KMS-11 (cell line): ENCODE data around the gene ADGRV1.
A peak's percentile ranks its signal among the peaks of the same experiment; 100 is the strongest.
"Not testable (repeated sequence)": the region's sequence is repeated elsewhere in the genome, so short reads cannot be mapped to it uniquely, and the experiment has no call there.

Experiments used
- H2AFZ ChIP-seq: fragments of 200-600 bp; sonication (generic); 2 replicates; pipeline ENCODE4 v1.6.1; 2016; ENCODE audit warnings: antibody characterized with exemption, mixed run types, low read depth
- H3K27ac ChIP-seq: fragments of 200-600 bp; sonication (generic); 2 replicates; pipeline ENCODE4 v1.6.1; 2016; ENCODE audit warnings: mild to moderate bottlenecking, mixed run types
- H3K27me3 ChIP-seq: fragments of 200-600 bp; sonication (generic); 2 replicates; pipeline ENCODE4 v1.6.1; 2017; ENCODE audit warnings: mild to moderate bottlenecking, low read depth, mixed run types, moderate library complexity; ENCODE audit not compliant: insufficient read depth
- H3K36me3 ChIP-seq: fragments of 200-600 bp; sonication (generic); 2 replicates; pipeline ENCODE4 v1.6.1; 2017; ENCODE audit warnings: mild to moderate bottlenecking, mixed run types; ENCODE audit not compliant: insufficient read depth
- H3K4me1 ChIP-seq: fragments of 200-600 bp; sonication (generic); 2 replicates; pipeline ENCODE4 v1.6.1; 2016; ENCODE audit warnings: mild to moderate bottlenecking, low read depth, mixed run types; ENCODE audit not compliant: poor library complexity, severe bottlenecking
- H3K4me2 ChIP-seq: fragments of 200-600 bp; sonication (generic); 2 replicates; pipeline ENCODE4 v1.7.0; 2016; ENCODE audit warnings: mild to moderate bottlenecking, mixed run types
- H3K4me3 ChIP-seq: fragments of 200-600 bp; sonication (generic); IDR thresholded peaks from 2 replicates; pipeline ENCODE4 v1.6.1; 2017; ENCODE audit warnings: low read depth, low read length, mixed read lengths; ENCODE audit not compliant: insufficient read depth
- H3K79me2 ChIP-seq: fragments of 200-600 bp; sonication (generic); 2 replicates; pipeline ENCODE4 v1.6.1; 2016; ENCODE audit warnings: low read depth, mixed run types; ENCODE audit not compliant: insufficient read depth
- H3K9ac ChIP-seq: fragments of 200-600 bp; sonication (generic); 2 replicates; pipeline ENCODE4 v1.6.1; 2016; ENCODE audit warnings: mild to moderate bottlenecking, mixed run types
- H4K20me1 ChIP-seq: fragments of 200-600 bp; sonication (generic); 2 replicates; pipeline ENCODE4 v1.6.1; 2016; ENCODE audit warnings: mild to moderate bottlenecking, mixed run types; ENCODE audit not compliant: insufficient read depth
- CTCF ChIP-seq: fragments of 200-600 bp; sonication (generic); conservative IDR thresholded peaks from 2 replicates; pipeline ENCODE4 v1.6.1; 2017; ENCODE audit warnings: low read depth, mild to moderate bottlenecking, antibody characterized with exemption, low read length, moderate library complexity, mixed read lengths

The ADGRV1 gene

GRCh38 chr5:90618071-90618470 lies 59.5 kb downstream of the ADGRV1 start:
- H4K20me1 ChIP-seq: no peaks in the 10 kb centered on the region
- H3K27ac ChIP-seq: no peak overlapping the region
- no peak overlapping the region for H3K4me2 ChIP-seq
- no peaks in the 10 kb centered on the region for H3K36me3 ChIP-seq
- no peaks in the 10 kb centered on the region for H3K79me2 ChIP-seq
- TF ChIP-seq CTCF: no peak
- no peaks in the 10 kb centered on the region for H3K27me3 ChIP-seq
- no peak overlapping the region for H3K9ac ChIP-seq
- H3K4me3 ChIP-seq: no peak overlapping the region
- peaks cover 29% of the 10 kb centered on the region for H3K4me1 ChIP-seq
- H2AFZ ChIP-seq: no peak overlapping the region

- H3K79me2 ChIP-seq, H3K36me3 ChIP-seq, H4K20me1 ChIP-seq, H3K4me3 ChIP-seq, H3K4me2 ChIP-seq, H3K9ac ChIP-seq, H3K27me3 ChIP-seq, H3K27ac ChIP-seq, H2AFZ ChIP-seq: not testable (repeated sequence)
- peaks cover 26% of the 10 kb centered on the region for H3K4me1 ChIP-seq
Measured at GRCh38 chr5:90619762-90620161, 61.2 kb downstream of the ADGRV1 start.

GRCh38 chr5:90621848-90622247 lies 63.3 kb downstream of the ADGRV1 start:
- Histone ChIP-seq H3K79me2 (no peaks in the 10 kb centered on the region), H3K4me3 (no peak overlapping the region), H3K27me3 (no peaks in the 10 kb centered on the region), H3K9ac (no peak overlapping the region), H3K4me1 (peaks cover 26% of the 10 kb centered on the region), H3K4me2 (peak overlapping the region; percentile 39), H3K27ac (peak overlapping the region; percentile 53), H3K36me3 (no peaks in the 10 kb centered on the region), H4K20me1 (no peaks in the 10 kb centered on the region), H2AFZ (peak overlapping the region; percentile 54)
- no peak for TF ChIP-seq CTCF

- no peak overlapping the region for H3K4me2 ChIP-seq
- H2AFZ ChIP-seq: no peak overlapping the region
- H3K9ac ChIP-seq: no peak overlapping the region
- no peak for TF ChIP-seq CTCF
- no peak overlapping the region for H3K4me3 ChIP-seq
- no peak overlapping the region for H3K27ac ChIP-seq
- H3K36me3 ChIP-seq: no peaks in the 10 kb centered on the region
- H4K20me1 ChIP-seq: no peaks in the 10 kb centered on the region
- H3K27me3 ChIP-seq: no peaks in the 10 kb centered on the region
- H3K79me2 ChIP-seq: no peaks in the 10 kb centered on the region
- H3K4me1 ChIP-seq: peaks cover 18% of the 10 kb centered on the region
Measured at GRCh38 chr5:90626493-90626892, 67.9 kb downstream of the ADGRV1 start.

GRCh38 chr5:90628492-90628891 lies 69.9 kb downstream of the ADGRV1 start:
- no peaks in the 10 kb centered on the region for H3K36me3 ChIP-seq
- H3K27me3 ChIP-seq: no peaks in the 10 kb centered on the region
- H3K79me2 ChIP-seq: no peaks in the 10 kb centered on the region
- no peak overlapping the region for H3K27ac ChIP-seq
- no peak overlapping the region for H3K9ac ChIP-seq
- H2AFZ ChIP-seq: no peak overlapping the region
- H3K4me3 ChIP-seq: no peak overlapping the region
- no peak overlapping the region for H3K4me2 ChIP-seq
- no peaks in the 10 kb centered on the region for H4K20me1 ChIP-seq
- no peak for TF ChIP-seq CTCF
- peaks cover 2% of the 10 kb centered on the region for H3K4me1 ChIP-seq
